Endothelial cell of umbilical vein (primary cell): ENCODE results near the gene PHPT1. TPM values are rescaled to one million over a fixed set of nuclear protein-coding genes. Genes with fewer than 3 reads are reported as not detected.
"Not testable (repeated sequence)": the region's sequence is repeated elsewhere in the genome, so short reads cannot be mapped to it uniquely, and the experiment has no call there.

ENCODE experiments used
- BruUV-seq: library from RNA; stranded (reverse); fragments of 400-500 nt; replicated peaks from 2 replicates; lab custom pipeline; 2021; lab: Mats Ljungman, UMichigan
- CTCF ChIA-PET: fragments of 300-600, 350-600 bp; sonication (Branson Sonifier 250); formaldehyde crosslinking; loops from one replicate; lab custom pipeline; 2021; ENCODE audit warnings: antibody characterized with exemption, inconsistent platforms; lab: Charles Lee
- POLR2A ChIA-PET: fragments of 300-600, 350-600 bp; sonication (Branson Sonifier 250); formaldehyde crosslinking; loops from one replicate; lab custom pipeline; 2021; ENCODE audit warnings: antibody characterized with exemption, inconsistent platforms; lab: Charles Lee
- DNase-seq: peaks from one replicate; pipeline ENCODE4 v3.0.0-alpha.2; 2011; ENCODE audit warnings: low read depth, low spot score
- FAIRE-seq: peaks from 2 replicates; lab custom pipeline; 2011; peaks lifted over from hg19 to GRCh38; lab: Jason Lieb, UNC
- H2AFZ ChIP-seq: 2 replicates; pipeline ENCODE4 v1.6.0; 2012; ENCODE audit warnings: low read depth, low read length, control low read depth, inconsistent platforms
- H3K27ac ChIP-seq: 2 replicates; pipeline ENCODE4 v1.5.1; 2011; ENCODE audit warnings: low read depth, mild to moderate bottlenecking, control low read depth, low read length, moderate library complexity; ENCODE audit not compliant: insufficient read depth
- H3K27me3 ChIP-seq, 2 experiments: 2 replicates each; pipeline versions ENCODE4 v1.6.0 to v1.6.1; 2011; ENCODE audit warnings: low read length in 2 of 2, mixed read lengths in 1 of 2; ENCODE audit not compliant: control insufficient read depth in 2 of 2, insufficient read depth in 2 of 2
- H3K36me3 ChIP-seq, 2 experiments: 2 replicates in 1 of 2; 3 replicates in 1 of 2; pipeline ENCODE4 v1.5.1; 2011; ENCODE audit warnings: low read length in 2 of 2, mild to moderate bottlenecking in 1 of 2, moderate library complexity in 1 of 2; ENCODE audit not compliant: control insufficient read depth in 2 of 2, insufficient read depth in 2 of 2; ENCODE audit errors: extremely low read depth in 1 of 2
- H3K4me1 ChIP-seq: 3 replicates; pipeline ENCODE4 v1.5.1; 2011; ENCODE audit warnings: mild to moderate bottlenecking, low read length; ENCODE audit not compliant: control insufficient read depth, insufficient read depth; ENCODE audit errors: extremely low read depth
- H3K4me2 ChIP-seq: 2 replicates; pipeline ENCODE4 v1.6.1; 2011; ENCODE audit warnings: low read length, control low read depth, mixed read lengths; ENCODE audit not compliant: insufficient read depth
- H3K4me3 ChIP-seq, 3 experiments: fragments of 200-600 bp in 1 of 3; sonication (generic), shearing (Covaris generic) in 1 of 3; replicated peaks in 1 of 3; 2 replicates each; pipeline ENCODE4 v1.5.1; 2011 to 2016; ENCODE audit warnings: control low read depth in 3 of 3, low read length in 3 of 3, mild to moderate bottlenecking in 2 of 3, inconsistent platforms in 1 of 3, low read depth in 1 of 3, moderate library complexity in 1 of 3; ENCODE audit not compliant: insufficient read depth in 1 of 3
- H3K79me2 ChIP-seq: 2 replicates; pipeline ENCODE4 v1.6.0; 2012; ENCODE audit warnings: low read length, inconsistent platforms; ENCODE audit not compliant: control insufficient read depth, insufficient read depth
- H3K9ac ChIP-seq: replicated peaks from 2 replicates; pipeline ENCODE3; 2011; ENCODE audit warnings: low read length, control low read depth; ENCODE audit not compliant: insufficient read depth; ENCODE audit errors: extremely low read depth
- H3K9me1 ChIP-seq: replicated peaks from 3 replicates; pipeline ENCODE4 v1.6.0; 2011; ENCODE audit warnings: mild to moderate bottlenecking, low read length; ENCODE audit not compliant: control insufficient read depth, insufficient read depth; ENCODE audit errors: extremely low read depth
- H3K9me3 ChIP-seq: replicated peaks from 2 replicates; pipeline ENCODE4 v1.5.1; 2012; ENCODE audit warnings: low read length, inconsistent platforms; ENCODE audit not compliant: control insufficient read depth, insufficient read depth
- H4K20me1 ChIP-seq: replicated peaks from 2 replicates; pipeline ENCODE3; 2011; ENCODE audit warnings: mild to moderate bottlenecking, low read length; ENCODE audit not compliant: control insufficient read depth, insufficient read depth; ENCODE audit errors: extremely low read depth
- CTCF ChIP-seq, 2 donors: IDR thresholded peaks; 1 replicate in 1 of 2; 2 replicates in 1 of 2; pipeline ENCODE4 v1.5.1; 2011; ENCODE audit warnings: low read length in 2 of 2, mild to moderate bottlenecking in 2 of 2, moderate library complexity in 2 of 2, control low read depth in 1 of 2, inconsistent platforms in 1 of 2, low read depth in 1 of 2; ENCODE audit not compliant: insufficient read depth in 1 of 2; ENCODE audit errors: extremely low read depth in 1 of 2
- dilution Hi-C: fragments of 300-500 bp; cut with MboI; formaldehyde crosslinking; loops from one replicate; pipeline ENCODE4 v1.15.0; 2019; ENCODE audit warnings: low sequenced_read_pairs; ENCODE audit not compliant: extremely low pct_ligation_motif_present
- intact Hi-C: fragments of 100-400 bp; cut with micrococcal nuclease; formaldehyde crosslinking; loops from one replicate; pipeline ENCODE4 v1.10.0; 2022
- polyA plus RNA-seq, 4 experiments: library from polyadenylated mRNA; depleted of rRNA in 3 of 4; stranded (reverse) in 3 of 4; unstranded in 1 of 4; fragments of >200 nt; gene quantifications; 2 replicates each; pipeline versions ENCODE4 v1.2.1 to v1.2.3, GENCODE V29; 2011 to 2012; ENCODE audit warnings: missing spikeins in 1 of 4
- total RNA-seq: library from RNA; stranded (reverse); gene quantifications from 2 replicates; pipeline ENCODE4 v1.2.3, GENCODE V29; 2021

PHPT1 gene
- total and polyA plus RNA-seq, 2 donors (not counting 3 experiments of a cell fraction or from before 2014, with no cell fraction given), result 139 to 319 TPM

- H3K9me1 ChIP-seq, H3K36me3 ChIP-seq, DNase-seq, FAIRE-seq, H3K27ac ChIP-seq, H3K9me3 ChIP-seq, H2AFZ ChIP-seq, H3K4me1 ChIP-seq, BruUV-seq, POLR2A ChIA-PET, dilution Hi-C loops, H3K9ac ChIP-seq, H4K20me1 ChIP-seq, H3K4me2 ChIP-seq, H3K4me3 ChIP-seq, H3K79me2 ChIP-seq: not testable (repeated sequence)
- CTCF ChIA-PET, result interaction anchor here (1.2 to 2.8 kb wide), 4 partner anchors 104 to 191 kb away, joined by 3 to 18 read pairs (median 7); no protein-coding TSS in a partner anchor
- H3K27me3 ChIP-seq, result peaks cover 10 to 28% of the 10 kb centered on the region in 2 experiments
- intact Hi-C loops, result loop anchor here (2.0 to 5.0 kb wide), 3 partner anchors 37 to 191 kb away; partner anchors contain the start of genes CLIC3 and RABL6
- TF ChIP-seq CTCF (IDR thresholded peaks at IDR 0.05; ENCODE audit: extremely low read depth in 1 of 2, insufficient read depth in 1 of 2, low read depth in 1 of 2, low read length in 2 of 2), result peak; percentile 22 to 43
These were observed 5.1 kb upstream of the PHPT1 start for GRCh38 chr9:136843801-136844740.
